HG03064 (cell line): ENCODE results near the gene ZC3H11A.
"Not testable (repeated sequence)": the region's sequence is repeated elsewhere in the genome, so short reads cannot be mapped to it uniquely, and the experiment has no call there.

Source experiments
- ATAC-seq: cut with Tn5 transposase; IDR thresholded peaks from one replicate; pipeline ENCODE4 v1.9.1; 2021; ENCODE audit warnings: low read depth; ENCODE audit not compliant: unreplicated experiment

The ZC3H11A gene

DNA sequence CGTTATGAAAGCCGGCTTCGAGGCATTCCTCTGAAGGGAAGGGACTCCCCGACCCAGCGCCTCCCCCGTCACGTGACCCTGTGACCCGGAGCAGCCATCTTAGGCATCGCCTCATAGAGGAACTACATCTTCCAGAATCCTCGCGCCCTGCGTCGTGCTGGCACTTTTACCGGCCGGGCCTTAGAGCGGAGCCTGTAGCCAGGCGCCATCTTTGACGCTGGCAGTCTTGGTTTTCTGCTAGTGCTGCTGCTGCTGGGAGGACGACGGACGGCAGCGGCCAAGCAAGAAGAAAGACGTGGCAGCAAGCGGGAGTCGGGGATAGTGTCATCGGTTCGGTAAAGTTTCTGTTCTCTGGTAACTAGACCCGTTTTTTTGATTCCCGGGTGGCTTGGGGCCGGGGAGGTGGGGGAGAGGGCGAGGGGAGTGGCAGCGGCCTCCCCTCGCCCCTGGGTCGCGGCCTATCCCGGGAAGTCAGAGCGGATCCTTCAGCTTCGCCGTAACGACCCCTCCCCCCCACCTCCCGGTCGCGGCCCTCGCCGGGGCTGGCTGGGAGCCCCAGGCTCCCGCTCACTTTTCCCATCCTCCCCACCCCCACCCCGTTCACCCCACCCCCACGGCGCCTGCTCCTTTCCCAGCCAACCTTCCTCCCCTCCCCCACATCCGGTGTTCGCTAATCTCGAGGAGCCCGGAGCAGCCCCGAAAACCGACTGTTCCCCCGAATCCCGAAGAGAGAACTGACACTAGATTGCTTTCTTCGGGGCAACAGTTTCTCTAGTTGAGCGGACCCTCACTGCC lies at the start of gene ZC3H11A, which contains the start of gene ZBED6:
ZC3H11A (plus strand) TSS at position 183 of the 795 bp plus-strand sequence. CDS start 21,448 bp downstream, outside the sequence.
ZBED6 (plus strand) TSS at position 183 of the 795 bp plus-strand sequence. CDS start 1,900 bp downstream, outside the sequence.
- ATAC-seq: peak; percentile 94

DNA sequence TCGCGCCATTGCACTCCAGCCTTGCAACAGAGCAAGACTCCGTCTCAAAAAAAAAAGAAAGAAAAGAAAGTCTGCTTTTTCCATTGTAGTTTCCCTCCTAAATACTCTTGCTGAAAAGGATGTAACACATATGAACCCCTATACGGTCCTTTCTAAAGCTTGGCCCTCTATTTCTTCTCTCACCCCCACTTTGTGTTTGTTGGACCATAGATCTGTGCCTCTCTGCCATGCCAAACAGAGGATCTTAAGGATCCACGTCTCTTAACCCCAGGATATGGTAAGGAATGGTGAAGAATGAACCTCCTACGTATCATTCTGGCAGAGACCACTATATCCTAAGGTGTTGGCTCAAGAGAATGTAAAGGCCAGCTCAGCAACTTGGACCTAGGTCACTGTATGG lies 49.1 kb upstream of the ZC3H11A start:
- ATAC-seq: no peak

DNA sequence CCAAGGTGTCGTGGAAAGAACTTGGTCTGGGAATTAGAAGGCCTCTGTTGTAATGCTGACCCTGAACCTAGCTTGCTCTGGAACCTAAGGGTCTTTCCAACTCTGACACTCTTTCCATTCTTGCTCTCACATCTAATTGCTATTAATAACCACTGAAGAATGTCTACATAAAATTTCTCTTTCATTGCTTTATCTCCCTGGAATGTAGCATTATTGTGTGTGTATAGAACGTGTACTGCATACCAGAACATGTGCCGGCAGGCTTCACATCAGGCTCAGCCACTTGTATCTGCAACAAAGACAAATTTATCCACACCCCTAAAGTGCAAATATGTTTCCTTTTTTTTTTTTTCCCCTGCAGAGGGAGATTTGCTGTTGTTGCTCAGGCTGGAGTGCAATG lies 44.4 kb upstream of the ZC3H11A start:
- ATAC-seq: no peak

DNA sequence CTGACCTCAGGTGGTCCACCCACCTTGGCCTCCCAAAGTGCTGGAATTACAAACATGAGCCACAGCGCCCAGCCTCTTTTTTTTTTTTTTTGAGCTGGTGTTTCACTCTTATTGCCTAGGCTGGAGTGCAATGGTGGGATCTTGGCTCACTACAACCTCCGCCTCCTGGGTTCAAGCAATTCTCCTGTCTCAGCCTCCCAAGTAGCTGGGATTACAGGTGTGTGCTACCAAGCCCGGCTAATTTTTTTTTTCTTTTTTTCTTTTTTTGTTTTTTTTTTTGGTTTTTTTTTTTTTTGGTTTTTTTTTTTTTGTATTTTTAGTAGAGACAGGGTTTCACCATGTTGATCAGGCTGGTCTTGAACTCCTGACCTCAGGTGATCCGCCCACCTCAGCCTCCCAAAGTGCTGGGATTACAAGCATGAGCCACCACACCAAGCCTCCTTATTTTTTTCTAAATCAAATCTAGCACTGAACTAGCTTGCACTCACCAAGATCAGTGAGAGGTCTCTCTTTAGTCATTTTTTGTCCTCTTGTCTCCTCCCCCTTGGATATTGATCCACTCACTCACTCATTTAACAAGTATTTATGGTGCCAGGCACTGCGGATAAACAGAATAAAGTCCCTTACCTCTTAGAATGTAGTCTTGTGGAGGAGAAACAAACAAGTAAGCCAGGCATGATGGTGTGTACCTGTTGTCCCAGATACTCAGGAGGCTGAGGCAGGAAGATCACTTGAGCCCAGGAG lies 43.6 kb upstream of the ZC3H11A start:
- not testable (repeated sequence) for ATAC-seq

DNA sequence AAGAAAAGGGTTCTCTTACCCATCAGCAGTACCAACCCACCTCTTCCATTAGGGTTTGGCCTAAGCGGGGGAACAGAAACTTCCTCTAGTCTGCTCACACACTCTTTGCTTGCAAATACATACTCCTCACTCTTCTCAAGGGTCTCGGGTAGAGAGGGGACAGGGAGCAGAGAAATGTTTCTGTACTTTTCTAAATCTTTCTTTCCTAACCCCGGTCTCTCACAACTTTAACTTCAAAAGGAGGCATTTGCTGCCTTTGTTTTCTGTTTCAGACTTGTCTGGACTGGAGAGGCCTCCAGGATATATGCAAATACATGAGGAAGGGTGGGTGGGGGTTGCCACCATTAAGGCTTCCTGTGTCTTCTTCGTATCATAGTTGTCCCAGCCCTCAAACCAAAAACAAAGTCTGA lies 41.0 kb upstream of the ZC3H11A start:
- ATAC-seq: no peak

DNA sequence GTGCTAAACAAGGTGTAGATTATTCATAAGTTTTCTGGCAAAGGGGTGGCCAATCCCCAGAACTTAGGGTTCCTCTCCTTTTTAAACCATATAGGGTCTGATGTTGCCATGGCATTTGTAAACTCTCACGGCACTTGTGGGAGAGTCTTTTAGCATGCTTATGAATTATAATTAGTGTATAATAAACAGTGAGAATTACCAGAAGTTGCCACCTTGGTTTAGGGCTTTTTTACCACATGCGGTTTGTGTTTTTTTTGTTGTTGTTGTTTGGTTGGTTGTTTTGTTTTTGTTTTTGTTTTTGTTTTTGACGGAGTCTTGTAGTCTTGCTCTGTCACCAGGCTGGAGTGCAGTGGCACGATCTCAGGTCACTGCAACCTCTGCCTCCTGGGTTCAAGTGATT lies 39.4 kb upstream of the ZC3H11A start:
- ATAC-seq: no peak

DNA sequence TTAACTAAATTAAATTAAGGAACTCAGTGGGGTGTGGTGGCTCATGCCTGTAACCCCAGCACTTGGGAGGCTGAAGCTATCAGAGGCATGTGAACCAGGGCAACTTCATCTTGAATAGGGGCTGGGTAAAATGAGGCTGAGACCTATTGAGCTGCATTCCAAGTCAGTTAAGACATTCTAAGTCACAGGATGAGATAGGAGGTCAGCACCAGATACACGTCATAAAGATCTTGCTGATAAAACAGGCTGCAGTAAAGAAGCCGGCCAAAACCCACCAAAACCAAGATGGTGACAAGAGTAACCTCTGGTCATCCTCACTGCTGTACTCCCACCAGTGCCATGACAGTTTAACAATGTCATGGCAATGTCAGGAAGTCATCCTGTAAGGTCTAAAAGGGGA lies 36.7 kb upstream of the ZC3H11A start:
- not testable (repeated sequence) for ATAC-seq

DNA sequence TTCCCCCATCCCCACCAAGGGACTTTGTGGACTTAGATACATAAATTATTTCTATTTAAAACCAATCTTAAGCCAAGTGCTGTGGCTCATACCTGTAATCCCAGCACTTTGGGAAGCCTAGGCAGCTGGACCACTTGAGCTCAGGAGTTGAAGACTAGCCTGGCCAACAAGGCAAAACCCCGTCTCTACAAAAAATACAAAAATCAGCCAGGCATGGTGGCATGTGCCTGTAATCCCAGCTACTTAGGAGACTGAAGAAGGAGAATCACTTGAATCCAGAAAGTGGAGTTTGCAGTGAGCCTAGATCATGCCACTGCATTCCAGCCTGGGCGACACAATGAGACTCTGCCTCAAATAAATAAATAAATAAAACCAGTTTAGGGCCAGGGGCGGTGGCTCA lies 34.9 kb upstream of the ZC3H11A start:
- no peak for ATAC-seq

DNA sequence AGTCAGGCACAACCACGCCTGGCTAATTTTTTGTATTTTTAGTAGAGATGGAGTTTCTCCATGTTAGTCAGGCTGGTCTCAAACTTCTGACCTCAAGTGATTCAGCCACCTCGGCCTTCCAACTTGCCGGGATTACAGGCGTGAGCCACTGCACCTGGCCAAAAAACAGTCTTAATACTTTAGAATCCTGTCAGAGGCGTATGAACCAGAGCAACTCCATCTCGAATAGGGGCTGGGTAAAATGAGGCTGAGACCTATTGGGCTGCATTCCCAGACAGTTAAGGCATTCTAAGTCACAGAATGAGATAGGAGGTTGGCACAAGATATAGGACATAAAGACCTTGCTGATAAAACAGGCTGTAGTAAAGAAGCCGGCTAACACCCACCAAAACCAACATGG lies 33.5 kb upstream of the ZC3H11A start:
- not testable (repeated sequence) for ATAC-seq

DNA sequence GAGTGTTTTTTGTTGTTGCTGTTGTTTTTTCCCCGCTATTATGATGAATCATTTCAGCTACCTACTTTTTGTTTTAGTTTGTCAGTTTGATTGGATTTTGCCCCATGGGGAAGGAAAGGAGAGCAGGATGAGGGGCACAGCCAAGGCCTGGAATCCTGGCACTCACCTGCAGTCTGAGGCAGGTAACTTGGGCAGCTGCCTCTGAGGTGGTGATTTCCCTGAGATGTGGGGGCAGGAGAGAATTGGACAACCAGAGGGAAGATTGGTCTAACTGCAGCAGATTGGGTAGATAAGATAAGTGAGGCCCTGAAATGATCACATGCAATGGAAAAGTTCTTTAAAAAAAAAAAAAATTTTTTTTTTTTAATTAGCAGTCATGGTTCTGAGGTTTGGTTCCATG lies 31.9 kb upstream of the ZC3H11A start:
- ATAC-seq: no peak

DNA sequence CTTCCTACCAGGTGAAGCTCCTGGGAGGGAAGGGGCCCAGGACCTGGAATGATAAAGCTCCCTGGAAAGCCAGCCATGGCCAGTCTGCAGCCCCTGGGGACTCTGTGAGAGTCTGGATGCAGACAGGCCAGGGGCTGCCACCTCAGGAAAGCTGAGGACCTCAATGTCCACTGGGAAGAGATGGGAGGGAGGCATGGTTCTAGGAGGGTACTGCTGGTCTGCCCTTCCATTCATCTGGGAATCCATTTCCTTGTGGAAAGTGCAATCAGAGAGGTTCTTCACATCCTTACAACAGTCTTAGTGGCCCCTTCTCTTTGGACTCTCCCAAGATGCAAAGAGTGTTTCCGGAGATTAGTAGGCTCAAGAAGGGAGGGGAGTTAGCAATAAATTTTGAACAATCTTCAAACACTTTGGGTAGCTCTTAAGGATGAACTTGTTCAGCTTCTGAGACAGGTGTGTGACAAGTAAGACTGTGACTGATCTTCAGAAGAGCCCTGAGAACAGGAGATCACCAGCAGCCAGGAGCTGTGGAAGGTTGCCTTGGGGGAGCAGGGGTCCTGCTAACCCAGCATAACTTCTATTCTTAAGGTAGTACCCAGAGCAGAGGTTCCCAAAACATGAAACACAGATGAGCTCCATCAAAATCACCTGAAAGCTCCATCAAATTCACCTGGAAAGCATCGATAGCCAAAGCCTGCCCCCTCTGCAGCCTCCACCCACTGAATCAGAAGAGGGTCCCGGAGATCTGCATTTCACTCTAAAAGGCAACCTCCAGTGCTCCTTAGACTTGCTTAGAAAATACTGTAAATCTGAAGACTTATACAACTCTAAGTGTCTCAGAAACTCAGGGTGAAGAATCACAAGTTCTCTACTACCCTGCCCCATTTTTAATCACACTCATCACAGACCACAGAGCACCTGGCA lies 31.1 kb upstream of the ZC3H11A start:
- ATAC-seq: no peak

DNA sequence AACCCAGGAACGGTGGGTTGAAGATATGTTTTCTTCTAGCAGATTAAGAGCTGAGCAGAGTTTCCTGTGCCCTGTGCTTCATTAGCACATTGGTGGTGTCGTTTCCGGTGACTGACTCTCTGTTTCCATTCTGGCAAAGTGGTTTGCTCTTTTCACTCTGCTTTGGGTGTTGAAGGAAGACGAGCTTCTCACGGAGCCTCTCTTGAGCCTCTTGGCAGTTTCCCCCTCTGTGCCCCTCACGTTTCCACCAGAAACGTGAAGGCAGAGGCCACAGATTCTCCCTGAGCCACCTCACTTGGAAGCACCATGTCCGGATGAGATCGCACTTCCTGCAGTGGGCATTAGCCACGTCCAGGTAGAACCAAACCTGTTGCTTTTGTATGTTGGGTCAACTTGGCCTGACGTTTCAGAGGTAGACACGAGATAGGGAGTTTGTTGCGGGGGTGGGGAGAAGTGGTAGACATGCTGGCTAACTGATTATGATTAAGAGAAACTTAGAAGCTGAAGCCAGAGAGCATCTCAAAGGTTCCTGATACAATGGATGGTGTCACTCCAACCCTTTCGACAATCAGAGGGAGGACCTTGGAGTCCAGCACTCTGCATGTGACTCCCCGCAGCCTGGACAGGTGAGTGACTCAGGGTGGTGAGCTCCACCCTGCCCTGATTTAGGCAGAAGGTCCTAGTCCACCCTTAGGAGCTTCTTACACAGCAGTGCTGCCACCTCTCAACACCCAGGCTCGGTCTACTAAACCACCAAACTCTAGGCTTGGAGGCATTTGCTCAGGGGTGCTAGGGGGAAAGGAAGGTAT lies 30.2 kb upstream of the ZC3H11A start, which contains the start of gene LAX1:
LAX1 (plus strand) TSS at position 155 of the 809 bp plus-strand sequence; CDS start at position 538, 383 bp downstream.
- ATAC-seq: peak; percentile 76

DNA sequence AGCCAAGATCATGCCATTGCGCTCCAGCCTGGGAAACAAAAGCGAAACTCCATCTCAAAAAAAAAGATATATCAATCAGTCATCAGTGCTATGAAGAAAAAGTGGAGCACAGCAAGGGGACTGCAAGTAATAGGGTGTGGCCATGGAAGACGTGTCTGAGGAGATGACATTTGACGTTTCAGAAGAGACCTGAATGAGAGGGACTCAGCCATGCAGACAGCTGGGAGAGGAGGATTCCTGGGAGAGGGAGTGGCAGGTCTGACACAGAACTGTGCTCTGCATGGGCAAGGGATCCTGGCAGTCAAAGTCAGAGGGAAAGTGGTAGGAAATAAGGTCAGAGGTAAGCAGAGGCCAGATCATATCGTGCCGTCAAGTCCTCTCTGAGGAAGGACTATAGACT lies 27.2 kb upstream of the ZC3H11A start:
- ATAC-seq: no peak

DNA sequence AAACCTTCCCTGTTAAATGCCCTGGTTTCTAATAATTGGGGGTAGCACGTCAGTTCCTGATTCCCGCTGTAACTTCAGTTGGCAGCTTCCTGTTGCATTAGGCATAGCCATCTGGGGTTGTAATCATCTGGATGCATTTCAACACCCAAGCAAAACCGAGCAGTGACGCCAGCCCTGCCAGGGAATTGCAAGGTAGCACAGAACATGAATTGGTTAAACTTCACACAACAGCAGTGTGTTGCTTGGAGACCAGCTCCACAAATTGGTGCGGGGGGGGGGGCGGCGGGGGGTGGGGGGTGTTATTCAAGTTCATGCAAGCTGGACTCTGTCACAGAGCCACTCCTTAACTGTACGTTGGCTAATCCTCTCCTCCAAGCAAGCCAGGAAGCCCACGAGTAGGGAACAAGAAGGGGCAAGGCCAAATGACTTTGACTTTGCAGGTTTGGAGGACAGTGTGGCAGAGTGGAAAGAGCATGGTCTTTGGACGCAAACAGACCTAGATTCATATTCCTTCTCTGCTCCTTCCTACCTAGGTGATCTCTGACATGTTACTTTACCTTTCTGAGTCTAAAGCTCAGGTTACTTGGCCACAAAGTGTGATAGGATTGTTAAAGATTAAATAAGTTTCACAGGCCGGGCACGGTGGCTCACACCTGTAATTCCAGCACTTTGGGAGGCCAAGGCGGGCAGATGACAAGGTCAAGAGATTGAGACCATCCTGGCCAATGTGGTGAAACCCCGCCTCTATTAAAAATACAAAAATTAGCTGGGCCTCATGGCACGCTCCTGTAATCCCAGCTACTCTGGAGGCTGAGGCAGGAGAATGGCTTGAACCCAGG lies 25.7 kb upstream of the ZC3H11A start:
- no peak for ATAC-seq

DNA sequence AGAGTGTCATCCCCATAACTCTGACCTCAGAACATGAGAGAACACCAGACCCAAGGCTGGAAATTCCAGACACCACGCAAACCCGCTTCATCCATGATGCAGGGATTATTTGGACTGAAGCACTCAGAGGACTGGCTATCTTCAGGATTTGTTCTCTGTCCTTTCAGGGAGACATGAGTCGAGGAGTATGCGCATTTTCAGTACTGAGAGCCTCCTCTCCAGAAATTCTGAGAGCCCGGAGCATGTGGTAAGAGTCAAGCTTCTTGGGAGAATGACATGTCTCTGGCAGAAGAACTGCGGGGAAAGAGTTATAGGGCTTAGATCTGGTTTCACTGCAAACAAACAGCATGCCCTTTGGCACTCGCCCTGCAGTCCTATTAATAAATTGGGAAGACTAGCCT lies 23.5 kb upstream of the ZC3H11A start:
- ATAC-seq: no peak

DNA sequence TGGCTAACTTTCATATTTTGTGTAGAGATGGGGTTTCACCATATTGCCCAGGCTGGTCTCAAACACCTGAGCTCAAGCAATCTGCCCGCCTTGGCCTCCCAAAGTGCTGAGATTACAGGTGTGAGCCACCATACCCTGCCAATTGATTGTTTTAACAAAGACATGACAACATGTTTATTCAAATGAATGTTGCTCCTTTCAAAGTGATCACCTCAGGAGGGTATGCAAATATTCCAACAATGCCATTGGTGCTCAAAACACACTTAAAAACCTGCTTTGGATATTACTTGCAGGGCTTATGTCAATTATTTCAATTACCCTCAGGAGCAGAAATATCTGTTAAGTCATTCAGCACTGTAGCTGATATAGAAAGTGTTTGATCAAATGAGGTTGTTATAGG lies 22.6 kb upstream of the ZC3H11A start:
- no peak for ATAC-seq

DNA sequence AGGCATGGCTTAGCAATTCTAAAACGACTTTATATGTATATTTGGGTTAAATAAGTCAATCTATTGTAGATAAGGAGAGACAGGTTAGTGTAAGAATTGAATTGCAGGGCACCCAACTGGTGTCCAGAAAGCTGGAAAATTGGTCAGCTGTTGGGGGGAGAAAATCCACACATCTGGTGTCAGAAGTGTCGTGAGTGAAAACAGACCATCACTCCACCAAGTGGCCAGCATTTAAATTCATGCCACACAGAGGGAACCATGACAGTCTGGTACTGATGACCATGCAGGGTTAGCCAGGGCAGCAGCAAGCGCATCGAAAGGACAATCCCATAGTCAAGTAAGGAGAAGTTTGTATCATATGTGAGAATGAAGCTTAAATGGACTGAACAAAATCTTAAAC lies 18.8 kb upstream of the ZC3H11A start:
- no peak for ATAC-seq

DNA sequence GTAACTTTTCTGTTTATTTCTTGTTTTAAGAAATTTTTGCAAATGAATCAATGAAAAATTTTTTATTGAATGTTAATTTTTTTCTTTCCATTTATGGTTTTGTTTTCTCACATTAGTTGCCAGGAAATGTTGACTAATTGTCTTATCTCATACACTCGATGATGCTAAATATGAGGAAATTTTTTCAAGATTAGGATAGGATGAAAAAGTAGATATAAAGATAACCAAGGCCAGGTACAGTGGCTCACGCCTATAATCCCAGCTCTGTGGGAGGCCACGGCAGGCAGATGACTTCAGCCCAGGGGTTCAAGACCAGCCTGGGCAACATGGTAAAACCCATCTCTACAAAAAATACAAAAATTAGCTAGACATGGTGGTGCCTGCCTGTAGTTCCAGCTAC lies 17.8 kb upstream of the ZC3H11A start:
- ATAC-seq: no peak

DNA sequence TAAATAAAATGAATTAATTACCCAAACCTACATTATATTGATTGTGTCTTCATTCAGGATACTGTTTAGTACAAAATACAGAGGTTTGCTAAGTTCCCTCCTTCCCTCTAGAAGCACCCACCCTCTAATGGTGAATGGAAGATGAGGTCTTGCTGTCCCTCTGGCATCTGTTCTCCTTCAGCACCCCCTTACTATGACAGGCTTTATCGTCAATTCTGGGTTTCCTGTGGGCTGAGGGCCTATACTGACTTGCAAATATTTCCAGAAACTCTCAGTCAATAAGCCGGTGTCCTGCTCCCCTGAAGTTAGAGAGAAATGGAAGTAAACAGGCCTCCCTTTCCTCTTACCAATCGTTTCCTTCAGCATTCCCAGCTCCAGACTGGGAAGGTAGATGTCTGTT lies 17.3 kb upstream of the ZC3H11A start:
- ATAC-seq: no peak
